HG03439 (cell line): ENCODE data around the gene TRAF3.

Experiments used
- ATAC-seq: cut with Tn5 transposase; IDR thresholded peaks from one replicate; pipeline ENCODE4 v1.9.1; 2021; ENCODE audit warnings: mild to moderate bottlenecking, moderate library complexity; ENCODE audit not compliant: unreplicated experiment

Gene TRAF3

DNA sequence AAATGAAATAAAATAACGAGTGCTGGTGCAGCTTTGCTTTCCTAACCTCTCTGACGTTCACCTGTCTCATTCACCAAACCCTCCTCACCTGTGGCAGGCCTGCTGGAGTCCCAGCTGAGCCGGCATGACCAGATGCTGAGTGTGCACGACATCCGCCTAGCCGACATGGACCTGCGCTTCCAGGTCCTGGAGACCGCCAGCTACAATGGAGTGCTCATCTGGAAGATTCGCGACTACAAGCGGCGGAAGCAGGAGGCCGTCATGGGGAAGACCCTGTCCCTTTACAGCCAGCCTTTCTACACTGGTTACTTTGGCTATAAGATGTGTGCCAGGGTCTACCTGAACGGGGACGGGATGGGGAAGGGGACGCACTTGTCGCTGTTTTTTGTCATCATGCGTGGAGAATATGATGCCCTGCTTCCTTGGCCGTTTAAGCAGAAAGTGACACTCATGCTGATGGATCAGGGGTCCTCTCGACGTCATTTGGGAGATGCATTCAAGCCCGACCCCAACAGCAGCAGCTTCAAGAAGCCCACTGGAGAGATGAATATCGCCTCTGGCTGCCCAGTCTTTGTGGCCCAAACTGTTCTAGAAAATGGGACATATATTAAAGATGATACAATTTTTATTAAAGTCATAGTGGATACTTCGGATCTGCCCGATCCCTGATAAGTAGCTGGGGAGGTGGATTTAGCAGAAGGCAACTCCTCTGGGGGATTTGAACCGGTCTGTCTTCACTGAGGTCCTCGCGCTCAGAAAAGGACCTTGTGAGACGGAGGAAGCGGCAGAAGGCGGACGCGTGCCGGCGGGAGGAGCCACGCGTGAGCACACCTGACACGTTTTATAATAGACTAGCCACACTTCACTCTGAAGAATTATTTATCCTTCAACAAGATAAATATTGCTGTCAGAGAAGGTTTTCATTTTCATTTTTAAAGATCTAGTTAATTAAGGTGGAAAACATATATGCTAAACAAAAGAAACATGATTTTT is 128.2 kb downstream of the TRAF3 start:
- no peak for ATAC-seq

DNA sequence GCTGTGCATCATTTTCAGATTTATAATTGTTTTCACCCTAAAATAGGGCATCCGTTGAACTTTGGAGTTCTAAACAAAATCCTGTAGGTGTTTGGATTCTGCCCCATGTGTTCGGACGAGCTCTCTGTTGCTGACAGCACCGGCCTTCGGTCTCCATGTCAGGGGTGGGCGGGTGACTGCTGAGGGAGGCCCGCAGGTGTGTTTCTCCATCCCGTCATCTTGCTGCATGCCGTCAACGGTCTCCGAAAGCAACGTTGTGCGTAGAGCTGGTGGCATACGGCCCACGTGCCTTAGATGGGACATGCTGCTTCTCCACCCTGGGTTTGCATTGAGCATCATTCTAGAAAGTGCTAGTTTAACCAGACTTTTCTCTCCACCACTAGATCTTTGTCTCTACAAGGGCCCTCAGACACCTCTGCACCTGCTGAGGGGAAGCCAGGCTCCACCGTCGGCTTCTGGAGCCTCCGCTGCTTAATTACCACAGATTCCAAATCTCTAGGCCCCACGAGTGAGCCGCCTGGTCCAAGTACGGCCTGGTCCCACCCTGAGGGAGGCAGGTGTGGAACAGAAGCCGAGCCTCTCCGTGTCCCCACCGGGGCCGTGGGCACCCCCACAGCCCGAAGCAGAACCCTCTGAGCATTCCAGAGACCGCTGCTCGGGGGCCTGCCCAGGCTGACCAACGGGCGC is 129.5 kb downstream of the TRAF3 start:
- ATAC-seq: no peak

DNA sequence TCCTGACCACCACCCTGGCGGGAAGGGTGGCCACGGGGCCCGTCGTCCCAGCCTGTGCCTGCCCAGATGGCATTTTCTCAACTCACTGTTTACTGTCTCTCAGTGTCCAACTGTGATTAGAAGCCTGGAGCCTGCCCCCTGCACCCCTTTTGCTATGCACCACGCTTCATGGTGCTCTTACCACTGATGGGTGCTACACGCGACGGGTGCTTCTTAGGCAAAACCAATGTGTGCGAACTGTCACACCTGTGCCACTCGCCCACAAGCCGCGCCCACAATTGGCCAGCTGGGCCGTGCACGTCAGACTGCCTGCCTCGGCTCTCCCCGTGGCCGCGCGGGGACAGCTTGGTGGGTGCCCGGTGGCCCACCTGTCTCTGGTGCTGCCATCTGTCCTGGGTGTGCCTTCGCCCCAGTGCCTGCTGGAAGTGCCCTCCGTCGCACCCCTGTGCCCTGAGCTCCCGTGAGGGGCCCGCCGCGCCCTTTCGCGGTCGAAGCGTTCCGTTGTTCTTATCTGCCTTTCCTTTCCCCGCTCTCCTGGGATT is 130.1 kb downstream of the TRAF3 start:
- ATAC-seq: no peak

DNA sequence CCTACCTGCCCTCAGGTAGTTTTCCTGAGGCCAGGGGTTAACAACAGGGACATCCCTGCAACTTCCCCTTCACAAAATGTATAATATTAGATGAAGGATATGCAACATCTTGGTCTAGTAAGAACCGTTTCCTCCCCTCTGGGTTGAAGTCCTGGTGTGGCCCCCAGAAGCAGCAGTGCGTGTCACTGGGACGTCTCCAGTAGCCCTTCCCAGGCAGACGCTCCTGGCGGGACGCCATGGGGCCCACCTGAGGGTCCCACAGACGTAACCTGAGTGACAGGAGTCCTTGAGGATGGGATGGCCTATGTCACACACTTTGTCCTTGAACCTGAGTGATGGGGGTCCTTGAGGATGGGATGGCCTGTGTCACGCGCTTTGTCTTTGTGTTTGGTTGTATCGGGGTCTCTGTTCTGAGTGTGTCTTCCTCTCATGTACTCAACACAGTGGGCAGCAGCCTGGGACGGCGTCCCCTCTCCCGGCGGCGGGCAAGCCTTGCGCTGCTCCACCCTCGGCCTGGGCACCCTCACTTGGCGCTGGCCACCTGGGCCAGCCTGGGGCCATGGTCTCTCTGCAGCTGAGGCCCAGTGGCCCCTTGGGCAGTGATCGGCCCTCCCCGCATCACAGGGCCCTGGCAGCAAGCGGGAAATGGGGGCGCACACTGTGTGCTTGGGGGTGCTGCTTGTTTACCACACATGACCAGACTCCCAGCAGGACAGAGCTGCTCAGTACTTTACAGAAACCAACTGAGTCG is 130.9 kb downstream of the TRAF3 start:
- no peak for ATAC-seq

DNA sequence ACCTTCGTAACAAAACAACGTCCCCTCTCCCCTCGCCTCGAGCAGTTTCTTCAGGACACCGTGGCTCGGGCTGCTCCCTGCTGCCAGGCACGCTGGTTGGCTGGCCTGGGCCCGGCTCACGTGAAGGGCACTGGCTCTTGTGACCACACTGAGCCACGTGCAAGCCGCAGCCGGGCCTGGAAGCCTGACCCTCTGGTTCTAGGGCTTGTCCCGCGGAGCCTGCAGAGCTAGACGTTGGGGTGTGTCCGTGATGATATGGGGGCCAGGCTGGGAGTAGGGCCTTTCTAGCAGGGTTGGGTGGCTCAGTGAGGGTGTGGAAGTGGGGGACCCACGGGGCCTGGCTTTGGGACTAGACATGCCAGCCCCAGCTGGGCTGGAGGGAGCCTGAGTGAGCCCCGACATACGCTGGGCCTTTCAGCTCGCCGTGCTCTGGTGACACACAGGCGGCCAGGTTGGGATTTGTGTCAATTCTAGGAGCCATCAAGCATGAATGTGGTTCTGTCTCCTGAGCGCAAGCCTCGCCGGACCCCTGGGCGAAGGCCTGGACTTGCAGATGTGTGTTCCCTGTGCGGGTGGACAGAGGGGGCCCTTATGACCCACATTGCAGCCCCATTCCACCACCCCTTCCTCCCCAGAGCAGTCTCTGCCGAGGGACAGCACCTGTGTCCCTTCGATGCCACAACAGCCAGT is 131.7 kb downstream of the TRAF3 start:
- ATAC-seq: no peak

DNA sequence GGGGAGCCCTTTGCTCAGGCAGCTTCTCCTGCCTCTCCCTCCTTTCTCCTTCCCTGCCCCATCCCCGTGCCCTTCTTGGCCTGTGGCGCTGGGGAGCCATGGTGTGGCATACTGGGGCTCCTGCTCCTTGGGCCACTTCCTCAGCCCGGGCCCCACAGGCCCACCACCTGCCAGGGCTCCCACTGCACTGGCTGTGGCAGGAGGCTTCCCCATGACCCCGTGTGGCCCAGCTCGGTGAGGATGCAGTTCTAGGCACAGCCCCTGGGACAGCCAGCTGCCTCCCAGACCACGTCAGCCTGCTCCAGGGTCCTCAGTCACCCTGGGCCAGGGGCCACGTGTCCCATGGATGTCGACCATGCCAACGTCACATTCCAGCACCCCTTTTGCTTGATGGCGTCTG is 132.2 kb downstream of the TRAF3 start:
- ATAC-seq: no peak

DNA sequence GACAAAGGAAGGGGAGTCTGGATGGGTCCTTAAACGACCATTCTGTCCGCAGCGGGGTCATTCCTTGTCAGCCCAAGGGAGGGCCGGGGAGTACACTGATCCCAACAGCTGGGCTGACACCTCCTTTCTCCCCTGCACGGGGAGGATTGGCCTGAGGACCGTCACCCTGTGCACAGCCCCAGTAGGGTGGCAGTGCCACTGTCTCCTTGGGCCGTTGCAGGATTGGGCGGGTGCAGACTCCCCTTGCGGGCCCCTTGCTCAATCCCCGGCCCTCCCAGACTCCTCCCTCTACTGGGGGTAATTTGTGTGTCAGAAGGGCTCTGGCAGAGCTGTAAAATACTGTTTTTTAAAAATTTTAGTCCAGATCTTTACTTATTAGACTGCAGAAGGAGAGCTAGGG is 132.7 kb downstream of the TRAF3 start:
- no peak for ATAC-seq

DNA sequence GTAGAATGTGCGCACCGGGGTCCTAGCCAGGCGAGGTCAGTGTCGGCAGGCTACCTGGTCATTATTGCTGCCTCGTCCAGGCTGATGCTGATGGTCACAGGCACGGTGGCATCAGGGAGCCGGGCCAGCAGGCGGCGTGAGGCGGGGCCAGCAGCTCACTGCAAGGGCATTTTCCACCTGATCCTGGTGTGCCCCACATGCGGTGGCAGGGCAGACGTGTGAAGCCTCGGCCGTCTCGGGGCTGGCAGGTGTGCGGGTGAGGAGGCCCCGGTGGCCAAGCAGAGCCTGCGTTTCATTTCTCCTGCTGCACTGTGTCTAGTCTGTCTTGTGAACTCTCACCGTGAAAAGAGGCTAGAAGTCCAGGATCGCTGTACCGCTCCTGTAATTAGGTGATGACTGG is 133.2 kb downstream of the TRAF3 start:
- ATAC-seq: no peak

DNA sequence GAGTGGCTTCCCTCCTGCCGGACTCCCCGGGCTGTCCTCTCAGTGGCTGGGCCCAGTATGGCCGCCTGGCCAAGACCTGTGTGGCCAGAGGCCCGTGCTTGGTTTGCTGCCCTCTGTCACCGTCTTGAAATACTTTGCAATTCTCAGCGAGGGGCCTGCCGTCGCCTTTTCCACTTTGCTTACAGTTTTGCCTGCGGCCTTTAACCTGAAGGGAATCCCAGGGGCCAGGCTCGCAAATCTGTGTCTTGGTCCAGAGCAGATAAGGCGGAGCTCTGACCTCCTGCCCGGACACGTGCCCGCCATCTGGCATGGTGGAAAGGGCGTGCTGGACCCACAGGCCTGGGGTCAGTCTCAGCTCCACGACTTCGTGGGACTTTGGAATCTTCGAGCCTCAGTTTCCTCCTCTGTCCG is 134.3 kb downstream of the TRAF3 start:
- ATAC-seq: no peak

DNA sequence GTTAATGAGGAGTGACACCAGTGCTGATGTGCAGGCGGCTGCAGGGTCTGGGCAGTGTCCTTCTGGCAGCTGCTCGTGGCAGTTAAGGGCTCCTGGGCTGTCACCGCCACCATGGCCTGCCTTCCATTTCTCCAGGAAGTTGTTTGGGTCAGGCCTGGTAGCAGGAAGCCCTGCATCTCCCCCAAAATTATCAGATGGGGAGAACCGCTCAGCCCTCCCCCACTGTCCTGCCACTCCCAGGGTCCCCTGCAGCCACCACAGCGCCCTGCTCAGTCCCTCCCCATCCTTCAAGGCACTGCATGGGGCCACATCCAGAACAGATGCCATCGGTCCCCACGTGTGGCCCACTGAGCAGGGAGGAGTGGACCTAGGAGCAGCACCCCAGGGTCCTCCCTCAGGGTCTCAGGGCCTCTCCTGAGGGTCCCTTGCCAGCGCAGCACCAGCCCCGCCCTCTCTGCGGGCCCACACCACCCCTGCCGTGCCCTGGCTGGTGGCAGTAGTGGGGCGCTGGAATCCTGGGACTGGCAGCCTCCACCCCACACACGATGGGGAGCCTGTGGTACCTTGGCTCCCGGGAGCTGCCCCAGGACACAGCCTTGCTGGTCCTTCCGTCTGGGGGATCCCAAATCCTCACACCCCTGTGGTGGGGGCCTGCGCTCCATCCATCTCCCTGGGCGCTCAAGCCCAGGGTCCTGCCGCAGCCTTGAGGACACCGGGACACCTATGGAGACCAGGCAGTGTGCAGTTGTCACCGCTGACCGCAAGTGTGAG is 134.9 kb downstream of the TRAF3 start:
- no peak for ATAC-seq

DNA sequence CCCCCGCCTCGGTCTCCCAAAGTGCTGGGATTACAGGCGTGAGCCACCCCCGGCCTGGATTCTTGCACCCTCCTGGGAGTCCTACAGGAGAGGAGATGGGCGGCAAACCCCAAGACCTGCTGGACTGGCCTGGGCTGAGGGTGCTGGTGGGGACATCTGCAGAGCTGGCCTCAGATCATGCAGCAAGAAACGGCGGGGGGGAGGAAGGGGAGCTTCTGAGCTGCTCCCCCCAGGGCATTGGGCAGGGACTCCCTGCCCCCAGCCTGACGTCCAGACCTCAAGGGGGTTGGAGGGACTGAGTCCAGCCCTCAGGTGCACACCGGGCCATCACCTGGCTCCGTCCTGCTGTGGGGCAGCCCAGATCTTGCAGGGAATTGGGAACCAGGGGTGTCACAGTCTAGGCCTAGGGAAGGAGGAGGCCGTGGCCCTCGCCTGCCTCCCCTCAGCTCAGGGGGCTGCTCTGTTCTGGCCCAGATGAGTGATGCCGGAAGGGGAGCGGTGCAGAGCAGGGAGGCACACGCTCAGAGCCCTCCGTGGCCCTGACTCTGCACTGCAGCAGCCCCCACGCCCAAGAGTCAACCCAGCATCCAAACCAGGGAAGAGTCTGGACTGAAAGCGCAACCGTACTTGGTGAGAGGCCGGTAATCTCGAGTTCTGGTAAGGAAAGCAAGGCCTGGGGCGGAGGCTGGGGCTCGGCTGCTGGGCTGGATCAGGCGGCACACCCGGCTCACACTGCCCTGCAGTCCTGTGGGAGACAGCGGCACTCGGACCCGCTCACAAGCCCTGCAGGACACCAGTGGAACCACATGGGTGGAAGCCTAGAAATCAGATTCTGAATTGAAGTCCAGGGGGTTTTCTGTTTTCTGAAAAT is 136.3 kb downstream of the TRAF3 start:
- ATAC-seq: no peak

DNA sequence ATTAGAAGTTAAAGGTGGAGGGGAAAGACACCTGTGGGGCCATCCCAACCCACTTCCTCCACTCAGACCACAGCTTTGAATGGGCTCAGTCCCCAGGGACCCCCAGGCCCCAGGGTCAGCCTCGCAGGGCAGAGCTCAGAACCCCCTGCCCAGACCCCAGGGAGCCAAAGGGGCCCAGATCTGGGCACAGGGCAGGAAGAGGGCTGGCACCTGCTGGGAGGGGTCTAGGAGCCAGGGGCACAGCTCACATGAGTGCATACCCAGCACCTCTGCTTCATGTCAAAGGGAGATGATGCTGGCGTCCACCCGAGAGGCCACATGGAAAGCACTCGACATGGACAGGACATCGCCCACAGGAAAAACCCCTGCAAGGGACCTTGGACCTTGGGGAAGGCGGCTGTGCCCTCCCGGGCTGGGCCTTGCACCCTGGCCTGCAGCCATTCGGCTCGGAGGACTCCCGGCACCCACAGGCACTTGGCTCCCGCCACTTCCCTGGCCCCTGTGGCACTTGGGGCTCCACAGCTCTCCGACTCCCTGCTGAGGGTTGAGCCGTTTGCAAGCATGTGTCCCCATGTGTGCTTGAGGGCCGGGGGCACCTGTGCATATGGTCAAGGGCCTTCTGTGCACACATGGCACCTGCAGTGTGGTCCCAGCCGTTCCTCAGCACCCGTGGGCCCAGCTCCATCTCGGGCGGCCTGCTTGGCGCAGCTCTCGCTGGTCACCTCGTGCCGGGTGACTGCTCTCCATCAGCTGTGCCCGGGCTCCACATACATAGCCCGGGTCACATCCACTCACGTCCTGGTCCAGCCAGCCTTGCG is 137.4 kb downstream of the TRAF3 start:
- ATAC-seq: no peak

DNA sequence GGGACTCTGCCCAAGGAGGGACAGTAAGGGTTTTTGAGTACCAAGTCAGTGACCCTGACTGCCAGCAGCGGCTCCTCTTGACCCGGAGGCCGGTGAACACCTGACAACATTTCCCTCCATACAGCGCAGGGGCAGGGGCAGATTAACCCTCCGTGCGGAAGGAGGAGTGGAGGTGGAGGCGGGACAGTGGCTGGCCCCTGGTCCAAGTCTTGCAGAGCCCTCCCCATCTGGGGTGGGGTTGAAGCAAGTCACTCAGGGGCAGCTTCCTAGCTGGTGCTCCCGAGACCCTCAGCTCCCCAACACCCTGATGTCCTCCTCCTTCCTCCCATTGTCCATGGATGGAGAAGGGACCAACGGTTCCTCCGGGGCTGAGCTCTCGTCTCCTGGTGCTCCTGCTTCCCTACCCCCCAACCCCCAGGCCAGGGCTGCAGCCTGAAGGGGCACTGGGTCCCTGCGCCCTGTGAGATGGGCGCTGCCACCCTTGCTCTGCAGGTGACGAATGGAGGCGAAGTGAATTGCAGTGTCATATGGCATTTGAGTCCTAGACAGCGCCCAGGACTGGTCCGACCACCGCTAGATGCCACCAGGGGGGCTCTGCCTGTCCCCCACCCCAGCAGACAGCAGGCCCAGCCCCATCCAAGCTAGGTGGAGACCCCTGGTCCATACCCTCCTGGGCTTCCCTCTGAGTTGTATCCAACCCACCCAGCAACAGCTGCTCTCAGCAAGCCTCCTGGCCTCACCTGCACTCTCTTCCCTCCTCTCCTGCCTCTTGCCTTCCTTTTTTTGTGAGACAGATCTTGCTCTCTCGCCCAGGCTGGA is 138.3 kb downstream of the TRAF3 start:
- no peak for ATAC-seq

DNA sequence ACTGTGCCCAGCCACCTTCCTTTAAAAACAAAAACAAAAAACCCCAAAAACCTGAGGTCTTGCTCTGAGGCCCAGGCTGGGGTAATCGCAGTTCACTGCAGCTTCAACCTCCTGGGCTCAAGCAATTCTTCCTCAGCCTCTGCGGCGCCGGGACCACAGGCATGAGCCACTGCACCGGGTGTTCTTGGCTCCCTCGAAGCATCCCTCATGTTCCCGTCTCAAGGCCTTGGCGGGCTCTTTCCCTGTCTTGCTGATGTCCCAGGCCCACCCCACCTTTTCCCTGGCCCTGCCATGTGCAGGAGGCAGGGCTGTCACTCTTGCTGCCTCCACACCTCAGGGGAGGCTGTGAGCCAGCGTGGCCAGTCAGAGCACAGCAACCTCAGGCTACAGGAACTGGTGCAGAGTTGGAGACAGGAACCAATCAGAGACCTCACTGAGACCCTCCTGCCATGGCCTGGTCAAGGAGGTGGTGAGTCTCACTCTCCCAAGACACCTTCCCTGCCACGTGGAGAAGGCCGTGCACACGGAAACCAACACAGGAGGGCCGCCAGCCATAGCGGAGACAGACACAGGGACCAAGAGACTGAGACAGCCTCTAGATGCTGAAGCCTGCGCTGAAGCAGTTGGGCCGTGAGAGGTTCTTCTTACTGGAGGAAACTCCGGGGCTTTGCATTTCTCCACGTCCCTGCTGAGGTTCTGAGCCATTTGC is 139.3 kb downstream of the TRAF3 start:
- ATAC-seq: no peak

DNA sequence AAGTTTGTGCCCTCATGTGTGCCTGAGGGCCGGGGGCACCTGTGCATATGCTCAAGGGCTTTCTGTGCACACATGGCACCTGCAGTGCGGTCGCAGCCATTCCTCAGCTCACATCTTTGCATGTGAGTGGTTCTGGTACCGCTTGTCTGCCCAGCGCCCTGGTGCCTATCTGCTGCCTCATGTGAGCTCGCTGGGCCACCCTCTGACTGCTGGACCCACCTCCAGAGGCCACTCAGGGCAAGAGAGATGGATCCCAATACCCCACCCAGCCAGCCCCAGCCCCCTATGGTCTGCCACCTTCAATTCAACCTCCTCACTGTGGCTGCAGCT is 139.8 kb downstream of the TRAF3 start:
- ATAC-seq: no peak

DNA sequence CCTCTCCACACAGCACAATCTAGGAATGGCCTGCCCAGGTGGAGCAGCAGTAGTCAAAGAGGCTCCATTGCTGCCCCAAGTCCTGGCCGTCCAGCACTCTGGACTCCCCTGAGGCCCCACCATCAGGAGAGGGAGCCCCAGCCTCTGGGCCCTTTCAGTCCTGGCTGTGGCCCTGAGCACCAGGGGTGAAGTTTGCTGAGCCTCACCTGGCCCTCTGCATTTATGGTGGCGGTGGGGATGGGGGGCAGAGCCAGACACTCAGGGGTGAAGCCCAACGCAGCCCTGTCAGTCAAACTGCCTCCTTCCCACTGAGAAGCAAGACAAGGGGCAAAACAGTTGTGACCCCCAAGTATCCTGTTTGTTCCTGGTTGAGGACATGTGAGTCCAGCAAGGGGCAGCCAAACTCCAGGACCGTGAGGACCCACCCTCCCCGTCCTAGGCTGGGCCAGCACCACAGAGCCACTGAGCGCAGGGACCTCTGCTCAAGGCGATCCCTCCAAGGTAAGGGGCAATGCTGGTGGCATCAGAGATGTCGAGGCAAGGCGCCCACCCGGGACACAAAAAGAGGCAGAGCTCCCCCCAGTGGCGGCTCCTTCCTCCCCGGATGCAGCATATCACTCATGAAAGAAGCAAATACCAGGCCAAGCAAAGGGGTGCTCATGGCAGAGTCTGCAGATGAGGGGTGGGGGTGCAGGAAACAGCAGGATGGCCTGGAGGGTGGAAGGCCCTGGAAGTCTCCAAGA is 140.4 kb downstream of the TRAF3 start:
- ATAC-seq: no peak
